ENCODE data around the gene SYT2. TPM values are rescaled to one million over a fixed set of nuclear protein-coding genes. Genes with fewer than 3 reads are reported as not detected.

SYT2 gene
- total RNA-seq, 1 experiment from 2014 or later, result not detected

DNA sequence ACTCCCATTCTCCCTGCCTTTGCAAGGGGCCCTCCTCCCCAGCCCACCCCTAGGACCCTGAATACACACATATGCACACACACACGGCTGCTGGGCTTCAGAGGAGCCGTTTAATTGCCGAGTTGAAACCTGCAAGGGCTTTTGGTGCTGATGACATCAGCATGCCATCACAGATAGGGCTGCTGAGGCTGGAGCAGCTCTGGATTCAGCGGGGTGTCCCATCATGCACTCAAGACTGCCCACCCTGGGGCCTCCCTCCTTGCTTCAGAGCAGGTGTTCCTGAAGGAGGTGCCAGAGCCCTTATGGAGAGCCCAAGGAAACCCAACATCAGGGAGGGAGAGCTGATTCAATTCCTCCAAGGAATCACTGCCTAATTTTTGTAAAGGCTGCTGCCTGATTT is 5.7 kb downstream of the SYT2 start:
- H3K4me1 ChIP-seq (ENCODE audit: control insufficient read depth in 1 of 2, insufficient read depth in 2 of 2, low read length in 2 of 2), result no peaks in the 10 kb centered on the region
- DNase-seq (ENCODE audit: low read depth, low spot score), result no peak
- POLR2A ChIA-PET, result no interaction called here

DNA sequence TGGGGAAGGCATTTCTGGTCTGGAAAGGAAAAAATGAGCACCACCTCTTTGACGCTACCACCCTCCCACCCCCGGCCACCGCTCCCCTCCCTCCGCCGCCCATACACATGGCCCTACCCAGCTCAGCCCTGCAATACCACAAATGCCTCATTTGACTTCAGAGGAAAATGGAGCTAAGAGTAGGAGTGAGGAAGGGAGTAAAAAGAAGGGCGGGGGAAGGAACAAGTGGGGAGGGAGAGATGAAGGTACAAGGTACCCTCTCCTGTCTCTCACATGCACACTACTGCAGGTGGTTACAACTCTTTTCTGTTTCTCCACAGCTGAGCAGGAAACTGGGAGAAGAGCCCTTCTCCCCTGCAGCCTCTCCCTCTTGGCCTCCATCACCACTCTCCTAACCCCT is 7.1 kb downstream of the SYT2 start:
- ATAC-seq (no peak), DNase-seq (ENCODE audit: low read depth, low spot score) (no peak)
- no TSS peak for BruUV-seq (replicated peaks)
- intact Hi-C loops (cut with micrococcal nuclease), result no loop called here
- Histone ChIP-seq H3K9ac (ENCODE audit: low read length) (no peak overlapping the region), H3K27ac (ENCODE audit: low read depth, low read length) (no peak overlapping the region), H3K4me2 (ENCODE audit: low read length) (no peak overlapping the region), H4K20me1 (ENCODE audit: insufficient read depth) (no peaks in the 10 kb centered on the region), H2AFZ (ENCODE audit: low read depth, low read length, poor library complexity, severe bottlenecking) (no peak overlapping the region), H3K27me3 (ENCODE audit: insufficient read depth, low read length) (peaks cover 88% of the 10 kb centered on the region), H3K9me3 (ENCODE audit: control insufficient read depth in 1 of 2, insufficient read depth in 1 of 2, low read depth in 1 of 2, low read length in 2 of 2) (no peaks in the 10 kb centered on the region), H3K4me3 (replicated peaks in 1 of 2; ENCODE audit: low read depth in 1 of 2, low read length in 2 of 2) (no peak overlapping the region), H3K9me2 (ENCODE audit: insufficient read depth) (no peaks in the 10 kb centered on the region), H3K79me2 (ENCODE audit: insufficient read depth, low read length) (no peaks in the 10 kb centered on the region), H3K4me1 (ENCODE audit: control insufficient read depth in 1 of 2, insufficient read depth in 2 of 2, low read length in 2 of 2) (no peaks in the 10 kb centered on the region), H3K36me3 (ENCODE audit: control insufficient read depth in 1 of 2, insufficient read depth in 2 of 2, low read length in 2 of 2) (no peaks in the 10 kb centered on the region)
- ChIA-PET RAD21 (ENCODE audit: low non-redundant PET in 1 of 2, low total read pairs in 2 of 2, uncharacterized antibody in 2 of 2, unreplicated experiment in 2 of 2) (no interaction called here), CTCF (no interaction called here), POLR2A (no interaction called here)
- TF ChIP-seq SP1 (IDR thresholded peaks at IDR 0.05; ENCODE audit: low read depth) (no peak), ZFX (IDR thresholded peaks at IDR 0.05) (no peak), RAD21 (IDR thresholded peaks at IDR 0.05; ENCODE audit: low read depth) (no peak), EGR1 (IDR thresholded peaks at IDR 0.05; ENCODE audit: low read depth) (no peak), SRF (IDR thresholded peaks at IDR 0.05; ENCODE audit: low read depth) (no peak), JUND (IDR thresholded peaks at IDR 0.05) (no peak), EZH2phosphoT487 (IDR thresholded peaks at IDR 0.05; ENCODE audit: borderline replicate concordance) (no peak)
- TF ChIP-seq, protein P1, sequence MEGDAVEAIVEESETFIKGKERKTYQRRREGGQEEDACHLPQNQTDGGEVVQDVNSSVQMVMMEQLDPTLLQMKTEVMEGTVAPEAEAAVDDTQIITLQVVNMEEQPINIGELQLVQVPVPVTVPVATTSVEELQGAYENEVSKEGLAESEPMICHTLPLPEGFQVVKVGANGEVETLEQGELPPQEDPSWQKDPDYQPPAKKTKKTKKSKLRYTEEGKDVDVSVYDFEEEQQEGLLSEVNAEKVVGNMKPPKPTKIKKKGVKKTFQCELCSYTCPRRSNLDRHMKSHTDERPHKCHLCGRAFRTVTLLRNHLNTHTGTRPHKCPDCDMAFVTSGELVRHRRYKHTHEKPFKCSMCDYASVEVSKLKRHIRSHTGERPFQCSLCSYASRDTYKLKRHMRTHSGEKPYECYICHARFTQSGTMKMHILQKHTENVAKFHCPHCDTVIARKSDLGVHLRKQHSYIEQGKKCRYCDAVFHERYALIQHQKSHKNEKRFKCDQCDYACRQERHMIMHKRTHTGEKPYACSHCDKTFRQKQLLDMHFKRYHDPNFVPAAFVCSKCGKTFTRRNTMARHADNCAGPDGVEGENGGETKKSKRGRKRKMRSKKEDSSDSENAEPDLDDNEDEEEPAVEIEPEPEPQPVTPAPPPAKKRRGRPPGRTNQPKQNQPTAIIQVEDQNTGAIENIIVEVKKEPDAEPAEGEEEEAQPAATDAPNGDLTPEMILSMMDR (IDR thresholded peaks at IDR 0.05 in 2 of 3, conservative IDR thresholded peaks at IDR 0.05 in 1 of 3; ENCODE audit: borderline replicate concordance in 1 of 3, insufficient read depth in 1 of 3, low read depth in 2 of 3, low read length in 2 of 3), result no peak
- TF ChIP-seq, protein P2, sequence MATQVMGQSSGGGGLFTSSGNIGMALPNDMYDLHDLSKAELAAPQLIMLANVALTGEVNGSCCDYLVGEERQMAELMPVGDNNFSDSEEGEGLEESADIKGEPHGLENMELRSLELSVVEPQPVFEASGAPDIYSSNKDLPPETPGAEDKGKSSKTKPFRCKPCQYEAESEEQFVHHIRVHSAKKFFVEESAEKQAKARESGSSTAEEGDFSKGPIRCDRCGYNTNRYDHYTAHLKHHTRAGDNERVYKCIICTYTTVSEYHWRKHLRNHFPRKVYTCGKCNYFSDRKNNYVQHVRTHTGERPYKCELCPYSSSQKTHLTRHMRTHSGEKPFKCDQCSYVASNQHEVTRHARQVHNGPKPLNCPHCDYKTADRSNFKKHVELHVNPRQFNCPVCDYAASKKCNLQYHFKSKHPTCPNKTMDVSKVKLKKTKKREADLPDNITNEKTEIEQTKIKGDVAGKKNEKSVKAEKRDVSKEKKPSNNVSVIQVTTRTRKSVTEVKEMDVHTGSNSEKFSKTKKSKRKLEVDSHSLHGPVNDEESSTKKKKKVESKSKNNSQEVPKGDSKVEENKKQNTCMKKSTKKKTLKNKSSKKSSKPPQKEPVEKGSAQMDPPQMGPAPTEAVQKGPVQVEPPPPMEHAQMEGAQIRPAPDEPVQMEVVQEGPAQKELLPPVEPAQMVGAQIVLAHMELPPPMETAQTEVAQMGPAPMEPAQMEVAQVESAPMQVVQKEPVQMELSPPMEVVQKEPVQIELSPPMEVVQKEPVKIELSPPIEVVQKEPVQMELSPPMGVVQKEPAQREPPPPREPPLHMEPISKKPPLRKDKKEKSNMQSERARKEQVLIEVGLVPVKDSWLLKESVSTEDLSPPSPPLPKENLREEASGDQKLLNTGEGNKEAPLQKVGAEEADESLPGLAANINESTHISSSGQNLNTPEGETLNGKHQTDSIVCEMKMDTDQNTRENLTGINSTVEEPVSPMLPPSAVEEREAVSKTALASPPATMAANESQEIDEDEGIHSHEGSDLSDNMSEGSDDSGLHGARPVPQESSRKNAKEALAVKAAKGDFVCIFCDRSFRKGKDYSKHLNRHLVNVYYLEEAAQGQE (IDR thresholded peaks at IDR 0.05; ENCODE audit: low read depth), result no peak

More for the DNA sequence above, 5.7 kb downstream of the SYT2 start:
- ChIA-PET RAD21 (ENCODE audit: low non-redundant PET in 1 of 2, low total read pairs in 2 of 2, uncharacterized antibody in 2 of 2, unreplicated experiment in 2 of 2) (no interaction called here), CTCF (no interaction called here)
- Histone ChIP-seq H3K9ac (ENCODE audit: low read length) (no peak overlapping the region), H3K9me3 (ENCODE audit: control insufficient read depth in 1 of 2, insufficient read depth in 1 of 2, low read depth in 1 of 2, low read length in 2 of 2) (no peaks in the 10 kb centered on the region), H3K9me2 (ENCODE audit: insufficient read depth) (no peaks in the 10 kb centered on the region), H4K20me1 (ENCODE audit: insufficient read depth) (no peaks in the 10 kb centered on the region), H2AFZ (ENCODE audit: low read depth, low read length, poor library complexity, severe bottlenecking) (no peak overlapping the region), H3K4me3 (replicated peaks in 1 of 2; ENCODE audit: low read depth in 1 of 2, low read length in 2 of 2) (no peak overlapping the region), H3K4me2 (ENCODE audit: low read length) (no peak overlapping the region), H3K27ac (ENCODE audit: low read depth, low read length) (no peak overlapping the region), H3K27me3 (ENCODE audit: insufficient read depth, low read length) (peaks cover 89% of the 10 kb centered on the region), H3K36me3 (ENCODE audit: control insufficient read depth in 1 of 2, insufficient read depth in 2 of 2, low read length in 2 of 2) (no peaks in the 10 kb centered on the region), H3K79me2 (ENCODE audit: insufficient read depth, low read length) (no peaks in the 10 kb centered on the region)
- no peak; the same call in 1 of the 2 replicates for ATAC-seq
- TF ChIP-seq, protein P1 (IDR thresholded peaks at IDR 0.05 in 2 of 3, conservative IDR thresholded peaks at IDR 0.05 in 1 of 3; ENCODE audit: borderline replicate concordance in 1 of 3, insufficient read depth in 1 of 3, low read depth in 2 of 3, low read length in 2 of 3), result no peak
- no peak for TF ChIP-seq ELF1 (IDR thresholded peaks at IDR 0.05; ENCODE audit: borderline replicate concordance, low read depth)
- TF ChIP-seq CBX3 (IDR thresholded peaks at IDR 0.05; ENCODE audit: low read depth), result no peak
- no TSS peak for BruUV-seq (replicated peaks)
- intact Hi-C loops (cut with micrococcal nuclease), result no loop called here
